ENCODE data around the gene INTS11. TPM values are rescaled to one million over a fixed set of nuclear protein-coding genes. Genes with fewer than 3 reads are reported as not detected.

INTS11 gene
- total RNA-seq, 1 donor from 2014 or later: 84.8 TPM

DNA sequence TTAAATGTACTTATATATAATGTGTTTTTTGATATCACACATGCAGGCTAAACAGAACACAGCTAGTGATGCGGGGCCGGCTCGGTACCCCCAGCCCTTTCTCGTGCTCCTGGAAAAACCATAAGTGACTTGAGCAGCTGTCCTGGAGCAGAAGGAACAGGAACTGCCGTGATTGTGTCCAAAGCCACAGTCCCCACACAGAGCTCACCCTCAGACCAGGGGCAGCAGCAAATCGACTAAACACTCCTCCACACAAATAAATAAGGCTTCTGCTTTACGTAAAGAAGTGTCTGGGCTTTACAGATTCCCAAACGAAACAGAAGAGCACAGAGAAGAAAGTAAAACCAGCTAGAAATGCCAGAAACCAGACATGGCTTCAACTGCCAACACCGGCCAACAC lies 60.4 kb downstream of the INTS11 start:
- peak overlapping the region; percentile 58 for H3K4me3 Mint-ChIP-seq (ENCODE audit: unreplicated experiment)
- peaks cover 72% of the 10 kb centered on the region for H3K79me2 ChIP-seq (ENCODE audit: insufficient read depth, low read length)
- H3K27me3 Mint-ChIP-seq (ENCODE audit: low read depth, unreplicated experiment): no peaks in the 10 kb centered on the region
- peak overlapping the region; percentile 56 for H3K9ac ChIP-seq (ENCODE audit: low read length)
- H3K4me1 ChIP-seq (ENCODE audit: insufficient read depth, low read length): peaks cover 20% of the 10 kb centered on the region
- peaks cover 25% of the 10 kb centered on the region for H3K4me1 Mint-ChIP-seq (ENCODE audit: low read depth, unreplicated experiment)
- no peak overlapping the region for H2AFZ ChIP-seq (ENCODE audit: low read depth, low read length)
- no peak for DNase-seq (ENCODE audit: low read depth)
- H3K9me3 Mint-ChIP-seq (ENCODE audit: unreplicated experiment): no peaks in the 10 kb centered on the region
- no peak overlapping the region for H3K4me3 ChIP-seq (ENCODE audit: insufficient read depth, low read depth, low read length)
- FAIRE-seq: no peak
- H3K36me3 ChIP-seq (ENCODE audit: insufficient read depth, low read length): peaks cover 15% of the 10 kb centered on the region
- H3K4me2 ChIP-seq (ENCODE audit: low read length): peak overlapping the region; percentile 16
- peak overlapping the region; percentile 97 for H3K27ac ChIP-seq (ENCODE audit: low read depth, low read length)
- no peaks in the 10 kb centered on the region for H3K27me3 ChIP-seq (ENCODE audit: insufficient read depth, low read length)
- H4K20me1 ChIP-seq (ENCODE audit: insufficient read depth, low read length): peaks cover 38% of the 10 kb centered on the region
- H3K9me3 ChIP-seq (ENCODE audit: insufficient read depth, low read depth, low read length): no peaks in the 10 kb centered on the region
- TF ChIP-seq, protein P1, sequence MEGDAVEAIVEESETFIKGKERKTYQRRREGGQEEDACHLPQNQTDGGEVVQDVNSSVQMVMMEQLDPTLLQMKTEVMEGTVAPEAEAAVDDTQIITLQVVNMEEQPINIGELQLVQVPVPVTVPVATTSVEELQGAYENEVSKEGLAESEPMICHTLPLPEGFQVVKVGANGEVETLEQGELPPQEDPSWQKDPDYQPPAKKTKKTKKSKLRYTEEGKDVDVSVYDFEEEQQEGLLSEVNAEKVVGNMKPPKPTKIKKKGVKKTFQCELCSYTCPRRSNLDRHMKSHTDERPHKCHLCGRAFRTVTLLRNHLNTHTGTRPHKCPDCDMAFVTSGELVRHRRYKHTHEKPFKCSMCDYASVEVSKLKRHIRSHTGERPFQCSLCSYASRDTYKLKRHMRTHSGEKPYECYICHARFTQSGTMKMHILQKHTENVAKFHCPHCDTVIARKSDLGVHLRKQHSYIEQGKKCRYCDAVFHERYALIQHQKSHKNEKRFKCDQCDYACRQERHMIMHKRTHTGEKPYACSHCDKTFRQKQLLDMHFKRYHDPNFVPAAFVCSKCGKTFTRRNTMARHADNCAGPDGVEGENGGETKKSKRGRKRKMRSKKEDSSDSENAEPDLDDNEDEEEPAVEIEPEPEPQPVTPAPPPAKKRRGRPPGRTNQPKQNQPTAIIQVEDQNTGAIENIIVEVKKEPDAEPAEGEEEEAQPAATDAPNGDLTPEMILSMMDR (IDR thresholded peaks at IDR 0.05; ENCODE audit: insufficient read depth, low read depth, low read length): no peak
- no peak for TF ChIP-seq EZH2 (IDR thresholded peaks at IDR 0.05; ENCODE audit: insufficient read depth, low read length)
- H3K36me3 Mint-ChIP-seq (ENCODE audit: low read depth, unreplicated experiment): peaks cover 15% of the 10 kb centered on the region
- peak overlapping the region; percentile 98 for H3K27ac Mint-ChIP-seq (ENCODE audit: unreplicated experiment)

DNA sequence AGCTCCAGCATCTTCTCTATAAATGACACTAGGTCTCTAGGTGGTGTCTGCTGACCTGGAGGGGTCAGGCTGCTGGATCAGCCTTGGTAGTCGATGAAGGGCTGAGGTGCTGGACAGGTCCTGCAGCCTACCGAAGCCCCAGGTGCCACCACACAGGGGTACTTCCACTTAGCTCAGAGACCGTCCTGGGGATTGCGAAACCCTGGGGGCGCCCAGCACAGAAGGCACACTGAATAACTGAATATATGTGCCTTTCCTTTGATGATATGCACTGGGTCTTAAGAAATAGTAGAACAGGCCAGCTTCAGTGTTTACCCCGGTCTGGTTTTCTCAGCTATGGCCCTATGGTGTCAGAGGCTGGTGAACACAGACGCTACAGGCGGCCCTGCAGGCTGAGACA lies 61.7 kb downstream of the INTS11 start:
- DNase-seq (ENCODE audit: low read depth): no peak
- H3K36me3 Mint-ChIP-seq (ENCODE audit: low read depth, unreplicated experiment): peaks cover 13% of the 10 kb centered on the region
- Histone ChIP-seq H3K9me3 (ENCODE audit: insufficient read depth, low read depth, low read length) (no peaks in the 10 kb centered on the region), H3K36me3 (ENCODE audit: insufficient read depth, low read length) (peaks cover 15% of the 10 kb centered on the region), H3K4me2 (ENCODE audit: low read length) (no peak overlapping the region), H3K27ac (ENCODE audit: low read depth, low read length) (no peak overlapping the region), H3K4me3 (ENCODE audit: insufficient read depth, low read depth, low read length) (no peak overlapping the region), H3K4me1 (ENCODE audit: insufficient read depth, low read length) (peaks cover 20% of the 10 kb centered on the region), H3K9ac (ENCODE audit: low read length) (no peak overlapping the region), H3K79me2 (ENCODE audit: insufficient read depth, low read length) (peaks cover 70% of the 10 kb centered on the region), H4K20me1 (ENCODE audit: insufficient read depth, low read length) (peaks cover 38% of the 10 kb centered on the region), H3K27me3 (ENCODE audit: insufficient read depth, low read length) (no peaks in the 10 kb centered on the region), H2AFZ (ENCODE audit: low read depth, low read length) (no peak overlapping the region)
- no peaks in the 10 kb centered on the region for H3K9me3 Mint-ChIP-seq (ENCODE audit: unreplicated experiment)
- no peak overlapping the region for H3K4me3 Mint-ChIP-seq (ENCODE audit: unreplicated experiment)
- H3K4me1 Mint-ChIP-seq (ENCODE audit: low read depth, unreplicated experiment): peaks cover 25% of the 10 kb centered on the region
- H3K27me3 Mint-ChIP-seq (ENCODE audit: low read depth, unreplicated experiment): no peaks in the 10 kb centered on the region
- H3K27ac Mint-ChIP-seq (ENCODE audit: unreplicated experiment): no peak overlapping the region
- no peak for TF ChIP-seq EZH2 (IDR thresholded peaks at IDR 0.05; ENCODE audit: insufficient read depth, low read length)
- TF ChIP-seq, protein P1 (IDR thresholded peaks at IDR 0.05; ENCODE audit: insufficient read depth, low read depth, low read length): no peak
- FAIRE-seq: no peak

DNA sequence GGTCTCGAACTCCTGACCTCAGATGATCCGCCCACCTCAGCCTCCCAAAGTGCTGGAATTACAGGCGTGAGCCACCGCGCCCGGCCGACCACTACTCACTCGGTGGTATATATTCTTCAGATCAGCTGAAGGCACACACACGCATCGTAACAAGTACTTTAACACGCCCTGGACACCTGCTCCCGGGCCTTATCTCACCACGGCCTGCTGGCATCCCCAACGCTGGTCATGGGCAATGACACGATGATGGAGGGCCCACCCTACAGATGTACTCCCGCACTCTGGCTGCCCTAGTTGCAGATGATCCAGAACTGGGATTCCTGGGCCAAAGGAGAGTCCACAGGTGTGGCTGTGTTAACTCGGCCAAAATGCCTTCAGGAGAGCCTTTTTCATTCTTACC lies 62.4 kb downstream of the INTS11 start:
- Histone ChIP-seq H3K9ac (ENCODE audit: low read length) (no peak overlapping the region), H3K4me3 (ENCODE audit: insufficient read depth, low read depth, low read length) (no peak overlapping the region), H3K4me2 (ENCODE audit: low read length) (no peak overlapping the region), H4K20me1 (ENCODE audit: insufficient read depth, low read length) (peaks cover 37% of the 10 kb centered on the region), H3K27me3 (ENCODE audit: insufficient read depth, low read length) (no peaks in the 10 kb centered on the region), H3K9me3 (ENCODE audit: insufficient read depth, low read depth, low read length) (no peaks in the 10 kb centered on the region), H2AFZ (ENCODE audit: low read depth, low read length) (no peak overlapping the region), H3K79me2 (ENCODE audit: insufficient read depth, low read length) (peaks cover 67% of the 10 kb centered on the region), H3K4me1 (ENCODE audit: insufficient read depth, low read length) (peaks cover 20% of the 10 kb centered on the region), H3K36me3 (ENCODE audit: insufficient read depth, low read length) (peaks cover 15% of the 10 kb centered on the region), H3K27ac (ENCODE audit: low read depth, low read length) (no peak overlapping the region)
- no peaks in the 10 kb centered on the region for H3K9me3 Mint-ChIP-seq (ENCODE audit: unreplicated experiment)
- TF ChIP-seq, protein P1 (IDR thresholded peaks at IDR 0.05; ENCODE audit: insufficient read depth, low read depth, low read length): no peak
- TF ChIP-seq EZH2 (IDR thresholded peaks at IDR 0.05; ENCODE audit: insufficient read depth, low read length): no peak
- no peak overlapping the region for H3K27ac Mint-ChIP-seq (ENCODE audit: unreplicated experiment)
- H3K27me3 Mint-ChIP-seq (ENCODE audit: low read depth, unreplicated experiment): no peaks in the 10 kb centered on the region
- peaks cover 25% of the 10 kb centered on the region for H3K4me1 Mint-ChIP-seq (ENCODE audit: low read depth, unreplicated experiment)
- peaks cover 13% of the 10 kb centered on the region for H3K36me3 Mint-ChIP-seq (ENCODE audit: low read depth, unreplicated experiment)
- DNase-seq (ENCODE audit: low read depth): no peak
- no peak overlapping the region for H3K4me3 Mint-ChIP-seq (ENCODE audit: unreplicated experiment)
- FAIRE-seq: no peak

Data from astrocyte (in vitro differentiated cells and primary cell).